ENCODE measurements around the gene TTC28. TPM values are rescaled to one million over a fixed set of nuclear protein-coding genes. Genes with fewer than 3 reads are reported as not detected.
A peak's percentile ranks its signal among the peaks of the same experiment; 100 is the strongest.
"Not testable (repeated sequence)": the region's sequence is repeated elsewhere in the genome, so short reads cannot be mapped to it uniquely, and the experiment has no call there.

TTC28 gene
- polyA plus RNA-seq, 4 donors, result 28.9 to 32.9 (median 31.0) TPM

- DNase-seq (ENCODE audit: low read depth in 4 of 4, low spot score in 3 of 4), result not testable (repeated sequence)
Measured at GRCh38 chr22:28566920-28567499, 112.6 kb downstream of the TTC28 start.

GRCh38 chr22:28563636-28564035, 116.0 kb downstream of the TTC28 start:
- no peak for DNase-seq (ENCODE audit: low read depth in 4 of 4, low spot score in 3 of 4)

GRCh38 chr22:28562324-28562723, 117.3 kb downstream of the TTC28 start:
- no peak for DNase-seq (ENCODE audit: low read depth in 4 of 4, low spot score in 3 of 4)

GRCh38 chr22:28560743-28561101, 118.9 kb downstream of the TTC28 start:
- DNase-seq (ENCODE audit: low read depth in 4 of 4, low spot score in 3 of 4), result not testable (repeated sequence)

- DNase-seq (ENCODE audit: low read depth in 4 of 4, low spot score in 3 of 4), result no peak
Measured at GRCh38 chr22:28560046-28560742, 119.4 kb downstream of the TTC28 start.

- DNase-seq (ENCODE audit: low read depth in 4 of 4, low spot score in 3 of 4), result no peak
Measured at GRCh38 chr22:28557184-28557583, 122.5 kb downstream of the TTC28 start.

DNA sequence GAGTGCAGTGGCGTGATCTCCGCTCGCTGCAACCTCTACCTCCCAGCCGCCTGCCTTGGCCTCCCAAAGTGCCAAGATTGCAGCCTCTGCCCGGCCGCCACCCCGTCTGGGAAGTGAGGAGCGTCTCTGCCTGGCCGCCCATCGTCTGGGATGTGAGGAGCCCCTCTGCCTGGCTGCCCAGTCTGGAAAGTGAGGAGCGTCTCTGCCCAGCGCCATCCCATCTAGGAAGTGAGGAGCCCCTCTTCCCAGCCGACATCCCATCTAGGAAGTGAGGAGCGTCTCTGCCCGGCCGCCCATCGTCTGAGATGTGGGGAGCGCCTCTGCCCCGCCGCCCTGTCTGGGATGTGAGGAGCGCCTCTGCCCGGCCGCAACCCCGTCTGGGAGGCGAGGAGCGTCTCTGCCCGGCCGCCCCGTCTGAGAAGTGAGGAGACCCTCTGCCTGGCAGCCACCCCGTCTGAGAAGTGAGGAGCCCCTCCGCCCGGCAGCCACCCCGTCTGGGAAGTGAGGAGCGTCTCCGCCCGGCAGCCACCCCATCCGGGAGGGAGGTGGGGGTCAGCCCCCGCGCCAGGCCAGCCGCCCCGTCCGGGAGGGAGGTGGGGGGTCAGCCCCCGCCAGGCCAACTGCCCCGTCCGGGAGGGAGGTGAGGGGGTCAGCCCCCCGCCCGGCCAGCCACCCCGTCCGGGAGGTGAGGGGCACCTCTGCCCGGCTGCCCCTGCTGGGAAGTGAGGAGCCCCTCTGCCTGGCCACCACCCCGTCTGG, 126.4 kb downstream of the TTC28 start:
- not testable (repeated sequence) for DNase-seq (ENCODE audit: low read depth in 4 of 4, low spot score in 3 of 4)

GRCh38 chr22:28548406-28548805, 131.2 kb downstream of the TTC28 start:
- no peak for DNase-seq (ENCODE audit: low read depth in 4 of 4, low spot score in 3 of 4)

DNA sequence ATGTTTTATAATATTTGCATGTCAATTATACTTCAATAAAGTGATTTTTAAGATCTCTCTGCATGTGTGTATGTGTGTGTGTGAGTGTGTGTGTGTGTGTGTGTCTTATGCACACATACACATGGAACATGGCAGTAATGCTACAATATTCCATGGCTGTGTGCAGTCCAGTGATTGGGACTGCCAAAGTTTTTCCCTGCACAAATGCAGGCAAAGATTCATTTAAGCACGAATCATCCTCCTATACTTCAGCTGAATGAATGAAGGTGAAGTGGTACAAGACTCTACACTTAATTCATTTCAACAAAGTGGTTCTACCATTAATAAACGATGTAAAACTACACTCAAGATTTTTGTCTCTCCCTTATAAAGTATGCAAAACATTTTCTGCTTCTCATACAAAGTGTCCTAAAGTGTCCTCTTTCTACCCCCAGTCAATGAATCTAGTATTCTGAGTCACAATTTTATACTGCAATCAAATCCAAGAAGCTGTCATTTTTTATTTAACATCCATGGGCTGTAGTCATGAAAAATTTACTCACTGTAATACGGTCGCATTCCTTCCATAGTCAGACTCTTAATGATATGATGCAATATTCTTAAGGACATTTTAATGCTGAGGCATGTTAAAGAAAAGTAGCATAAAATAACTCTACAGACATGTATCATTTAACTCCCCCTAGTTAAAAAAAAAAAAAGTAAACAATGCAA, 132.4 kb downstream of the TTC28 start:
- DNase-seq (ENCODE audit: low read depth in 4 of 4, low spot score in 3 of 4), result peak in 3 of 4 donors; percentile 5 to 17 (median 16)

GRCh38 chr22:28544431-28544868, 135.2 kb downstream of the TTC28 start:
- DNase-seq (ENCODE audit: low read depth in 4 of 4, low spot score in 3 of 4), result no peak

- DNase-seq (ENCODE audit: low read depth in 4 of 4, low spot score in 3 of 4), result no peak
Measured at GRCh38 chr22:28542980-28543621, 136.5 kb downstream of the TTC28 start.

GRCh38 chr22:28541137-28541536, 138.5 kb downstream of the TTC28 start:
- DNase-seq (ENCODE audit: low read depth in 4 of 4, low spot score in 3 of 4), result no peak

- no peak for DNase-seq (ENCODE audit: low read depth in 4 of 4, low spot score in 3 of 4)
Measured at GRCh38 chr22:28538922-28539321, 140.7 kb downstream of the TTC28 start.

- DNase-seq (ENCODE audit: low read depth in 4 of 4, low spot score in 3 of 4), result not testable (repeated sequence)
Measured at GRCh38 chr22:28530565-28530964, 149.1 kb downstream of the TTC28 start.

GRCh38 chr22:28529144-28529543, 150.5 kb downstream of the TTC28 start:
- DNase-seq (ENCODE audit: low read depth in 4 of 4, low spot score in 3 of 4), result not testable (repeated sequence)

DNA sequence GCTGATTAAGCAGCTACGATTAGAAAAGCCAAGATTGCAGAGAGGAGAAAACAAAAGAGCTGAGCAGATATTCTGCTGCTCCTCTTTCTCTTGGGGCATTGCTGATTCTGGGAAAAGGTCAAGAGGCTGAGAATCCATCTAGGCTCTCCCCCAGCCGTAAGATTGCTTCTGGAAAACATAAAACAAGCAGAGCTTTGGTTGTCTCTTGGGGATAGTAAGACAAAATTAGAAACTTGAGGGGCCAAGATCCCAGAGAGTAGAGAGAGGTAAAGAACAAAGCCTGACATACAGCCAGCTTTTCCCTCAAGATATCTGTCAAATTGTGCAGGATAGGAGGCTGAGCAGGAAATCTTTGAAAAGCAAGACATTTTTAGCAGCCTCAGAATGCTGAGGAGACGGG, 158.2 kb downstream of the TTC28 start:
- no peak for DNase-seq (ENCODE audit: low read depth in 4 of 4, low spot score in 3 of 4)

- no peak for DNase-seq (ENCODE audit: low read depth in 4 of 4, low spot score in 3 of 4)
Measured at GRCh38 chr22:28514321-28514821, 165.3 kb downstream of the TTC28 start.

DNA sequence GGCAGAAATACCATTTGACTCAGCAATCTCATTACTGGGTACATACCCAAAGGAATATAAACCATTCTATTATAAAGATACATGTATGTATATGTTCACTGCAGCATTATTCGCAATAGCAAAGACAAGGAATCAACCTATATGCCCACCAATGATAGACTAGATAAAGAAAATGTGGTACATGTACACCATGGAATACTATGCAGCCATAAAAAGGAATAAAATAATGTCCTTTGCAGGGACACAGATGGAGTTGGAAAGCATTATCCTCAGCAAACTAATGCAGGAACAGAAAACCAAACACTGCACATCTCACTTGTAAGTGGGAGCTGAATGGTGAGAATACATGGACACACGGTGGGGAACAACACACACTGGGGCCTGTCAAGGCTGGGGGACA, 167.3 kb downstream of the TTC28 start:
- DNase-seq (ENCODE audit: low read depth in 4 of 4, low spot score in 3 of 4), result not testable (repeated sequence)

DNA sequence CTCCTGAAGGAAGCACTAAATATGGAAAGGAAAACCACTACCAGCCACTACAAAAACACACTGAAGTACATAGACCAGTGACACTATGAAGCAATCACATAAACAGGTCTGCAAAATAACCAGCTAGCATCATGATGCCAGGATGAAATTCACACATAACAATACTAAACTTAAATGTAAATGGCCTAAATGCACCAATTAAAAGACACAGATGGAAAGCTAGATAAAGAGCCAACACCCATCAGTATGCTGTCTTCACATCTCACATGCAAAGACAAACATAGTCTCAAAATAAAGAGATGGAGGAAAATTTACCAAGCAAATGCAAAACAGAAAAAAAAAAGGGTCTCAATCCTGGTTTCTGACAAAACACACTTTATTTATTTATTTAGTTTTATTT, 171.7 kb downstream of the TTC28 start:
- DNase-seq (ENCODE audit: low read depth in 4 of 4, low spot score in 3 of 4), result no peak

DNA sequence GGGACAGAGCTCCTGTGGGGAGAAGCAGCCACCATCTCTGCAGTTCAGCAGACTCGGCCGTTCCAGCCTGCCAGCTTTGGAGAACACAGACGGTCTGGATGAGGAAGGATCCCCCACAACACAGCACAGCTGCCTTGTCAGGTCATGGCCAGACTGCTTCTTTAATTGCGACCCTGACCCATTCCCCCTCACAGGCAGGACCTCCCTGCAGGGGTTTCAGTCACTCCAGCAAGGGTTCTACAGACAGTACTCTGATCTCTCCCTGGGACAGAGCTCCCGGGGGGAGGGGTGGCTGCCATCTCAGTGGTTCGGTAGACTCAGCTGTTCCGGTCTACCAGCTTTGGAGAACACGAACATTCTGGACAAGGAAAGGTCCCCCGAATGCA, 173.5 kb downstream of the TTC28 start:
- DNase-seq (ENCODE audit: low read depth in 4 of 4, low spot score in 3 of 4), result no peak

Data from right renal pelvis (tissue), 4 donors.